ENCODE results near the gene PRKG2. TPM values are rescaled to one million over a fixed set of nuclear protein-coding genes. Genes with fewer than 3 reads are reported as not detected.

The PRKG2 gene
- total RNA-seq, 3 donors from 2014 or later (not counting 1 experiment from before 2014, with no cell fraction given) = 0.09 to 1.2 (median 0.15) TPM

DNA sequence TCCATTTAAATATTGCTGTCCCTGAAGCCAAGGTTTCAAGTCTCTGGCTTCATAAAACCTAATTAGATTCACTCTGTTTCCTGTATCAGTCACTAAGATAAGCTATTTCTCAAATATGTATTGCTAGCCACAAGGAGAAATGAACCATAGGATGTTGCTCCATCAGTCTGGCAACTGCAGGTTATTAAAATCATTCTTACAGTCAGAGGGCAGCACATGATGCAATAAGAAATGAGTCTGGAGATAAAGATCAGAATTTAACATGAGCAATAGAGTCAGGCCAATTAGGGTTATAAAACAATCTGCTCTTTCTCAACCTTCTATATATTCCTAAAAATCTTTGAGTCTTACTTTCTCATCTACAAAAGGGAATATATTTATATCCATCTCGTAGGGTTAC lies 7.2 kb downstream of the PRKG2 start:
- Histone ChIP-seq H3K36me3 (ENCODE audit: control insufficient read depth, insufficient read depth, low read length) (no peaks in the 10 kb centered on the region), H3K27ac (ENCODE audit: low read length) (no peak overlapping the region), H3K27me3 (ENCODE audit: control insufficient read depth, insufficient read depth, low read length) (no peaks in the 10 kb centered on the region), H3K4me3 (ENCODE audit: low read length) (no peak overlapping the region), H3K9me3 (ENCODE audit: control insufficient read depth, insufficient read depth, low read length) (no peaks in the 10 kb centered on the region), H3K4me1 (ENCODE audit: control insufficient read depth, insufficient read depth, low read length) (no peaks in the 10 kb centered on the region)
- intact Hi-C loops (cut with micrococcal nuclease) = no loop called here
- WGBS (ENCODE audit: insufficient coverage) = no CpG with 5 or more reads among the region's 1 CpG
- no peaks in the 10 kb centered on the region for H3K36me3 Mint-ChIP-seq
- H3K9me3 Mint-ChIP-seq = peaks cover 0 to 4% of the 10 kb centered on the region in 2 donors
- H3K4me1 Mint-ChIP-seq = no peaks in the 10 kb centered on the region
- DNase-seq (no peak), ATAC-seq (no peak)
- no peak overlapping the region for H3K4me3 Mint-ChIP-seq
- TF ChIP-seq, protein P1, sequence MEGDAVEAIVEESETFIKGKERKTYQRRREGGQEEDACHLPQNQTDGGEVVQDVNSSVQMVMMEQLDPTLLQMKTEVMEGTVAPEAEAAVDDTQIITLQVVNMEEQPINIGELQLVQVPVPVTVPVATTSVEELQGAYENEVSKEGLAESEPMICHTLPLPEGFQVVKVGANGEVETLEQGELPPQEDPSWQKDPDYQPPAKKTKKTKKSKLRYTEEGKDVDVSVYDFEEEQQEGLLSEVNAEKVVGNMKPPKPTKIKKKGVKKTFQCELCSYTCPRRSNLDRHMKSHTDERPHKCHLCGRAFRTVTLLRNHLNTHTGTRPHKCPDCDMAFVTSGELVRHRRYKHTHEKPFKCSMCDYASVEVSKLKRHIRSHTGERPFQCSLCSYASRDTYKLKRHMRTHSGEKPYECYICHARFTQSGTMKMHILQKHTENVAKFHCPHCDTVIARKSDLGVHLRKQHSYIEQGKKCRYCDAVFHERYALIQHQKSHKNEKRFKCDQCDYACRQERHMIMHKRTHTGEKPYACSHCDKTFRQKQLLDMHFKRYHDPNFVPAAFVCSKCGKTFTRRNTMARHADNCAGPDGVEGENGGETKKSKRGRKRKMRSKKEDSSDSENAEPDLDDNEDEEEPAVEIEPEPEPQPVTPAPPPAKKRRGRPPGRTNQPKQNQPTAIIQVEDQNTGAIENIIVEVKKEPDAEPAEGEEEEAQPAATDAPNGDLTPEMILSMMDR (IDR thresholded peaks at IDR 0.05) = no peak
- no peak overlapping the region for H3K27ac Mint-ChIP-seq
- H3K27me3 Mint-ChIP-seq (ENCODE audit: low read depth in 2 of 2) = peaks cover 4 to 9% of the 10 kb centered on the region in 2 donors

DNA sequence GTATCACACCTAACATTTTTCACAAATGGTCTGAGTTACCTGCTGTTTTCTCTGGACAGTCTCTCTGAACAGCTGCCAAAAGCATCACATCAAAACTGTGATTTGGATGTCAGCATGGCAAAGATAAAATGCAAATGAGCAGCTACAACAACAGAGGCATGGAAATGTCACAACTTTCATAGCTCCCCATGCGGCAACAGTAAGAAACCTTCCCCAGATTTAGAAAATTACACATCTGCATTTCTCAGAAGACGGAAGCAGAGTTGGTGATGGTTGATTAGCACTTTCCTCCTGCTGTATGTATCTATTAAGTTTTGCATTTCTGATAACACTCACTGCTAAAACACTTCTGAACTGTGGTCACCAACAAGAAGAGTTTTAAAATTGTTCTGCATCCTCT lies 9.7 kb downstream of the PRKG2 start:
- H3K4me3 ChIP-seq (ENCODE audit: low read length) = no peak overlapping the region
- H3K27me3 Mint-ChIP-seq (ENCODE audit: low read depth in 2 of 2) = peaks cover 4 to 9% of the 10 kb centered on the region in 2 donors
- intact Hi-C loops (cut with micrococcal nuclease) = no loop called here
- H3K36me3 Mint-ChIP-seq = no peaks in the 10 kb centered on the region
- peaks cover 0 to 4% of the 10 kb centered on the region in 2 donors for H3K9me3 Mint-ChIP-seq
- H3K9me3 ChIP-seq (ENCODE audit: control insufficient read depth, insufficient read depth, low read length) = no peaks in the 10 kb centered on the region
- no peak for DNase-seq
- ATAC-seq = no peak
- no peak overlapping the region for H3K27ac Mint-ChIP-seq
- H3K36me3 ChIP-seq (ENCODE audit: control insufficient read depth, insufficient read depth, low read length) = no peaks in the 10 kb centered on the region
- 67% methylated on average over 1 of the region's 2 CpGs for WGBS (ENCODE audit: insufficient coverage)
- no peak overlapping the region for H3K4me3 Mint-ChIP-seq
- no peaks in the 10 kb centered on the region for H3K27me3 ChIP-seq (ENCODE audit: control insufficient read depth, insufficient read depth, low read length)
- H3K27ac ChIP-seq (ENCODE audit: low read length) = no peak overlapping the region
- TF ChIP-seq, protein P1 (IDR thresholded peaks at IDR 0.05) = no peak
- no peaks in the 10 kb centered on the region for H3K4me1 ChIP-seq (ENCODE audit: control insufficient read depth, insufficient read depth, low read length)
- H3K4me1 Mint-ChIP-seq = no peaks in the 10 kb centered on the region

DNA sequence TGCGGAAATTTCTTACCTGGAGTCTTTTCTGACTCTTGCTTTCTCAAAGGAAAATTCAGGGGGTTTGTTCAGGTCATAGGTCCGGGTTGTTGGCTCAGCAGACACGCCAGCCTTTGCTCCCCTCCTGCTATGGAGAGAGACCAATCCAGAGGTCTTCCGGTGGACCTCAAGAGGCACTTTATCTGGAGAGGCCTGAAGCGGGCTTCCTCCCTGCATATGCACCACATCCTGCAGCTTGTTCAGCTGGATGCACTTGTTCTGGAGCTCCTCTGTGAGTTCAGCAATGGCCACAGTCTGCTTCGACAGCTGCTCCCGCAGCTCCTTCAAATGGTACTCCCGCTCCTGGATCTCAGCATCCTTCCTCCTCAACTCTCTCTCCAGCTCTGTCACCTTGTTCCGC lies 10.5 kb downstream of the PRKG2 start:
- Mint-ChIP-seq H3K9me3 (peaks cover 0 to 2% of the 10 kb centered on the region in 2 donors), H3K36me3 (no peaks in the 10 kb centered on the region), H3K27me3 (ENCODE audit: low read depth in 2 of 2) (peaks cover 4 to 9% of the 10 kb centered on the region in 2 donors), H3K27ac (no peak overlapping the region), H3K4me3 (no peak overlapping the region), H3K4me1 (no peaks in the 10 kb centered on the region)
- TF ChIP-seq, protein P1 (IDR thresholded peaks at IDR 0.05) = no peak
- no peaks in the 10 kb centered on the region for H3K4me1 ChIP-seq (ENCODE audit: control insufficient read depth, insufficient read depth, low read length)
- DNase-seq (no peak), ATAC-seq (no peak)
- intact Hi-C loops (cut with micrococcal nuclease) = no loop called here
- H3K27me3 ChIP-seq (ENCODE audit: control insufficient read depth, insufficient read depth, low read length) = no peaks in the 10 kb centered on the region
- H3K36me3 ChIP-seq (ENCODE audit: control insufficient read depth, insufficient read depth, low read length) = no peaks in the 10 kb centered on the region
- H3K9me3 ChIP-seq (ENCODE audit: control insufficient read depth, insufficient read depth, low read length) = no peaks in the 10 kb centered on the region
- no peak overlapping the region for H3K4me3 ChIP-seq (ENCODE audit: low read length)
- H3K27ac ChIP-seq (ENCODE audit: low read length) = no peak overlapping the region
- WGBS (ENCODE audit: insufficient coverage) = 50% methylated on average over 9 of the region's 9 CpGs

DNA sequence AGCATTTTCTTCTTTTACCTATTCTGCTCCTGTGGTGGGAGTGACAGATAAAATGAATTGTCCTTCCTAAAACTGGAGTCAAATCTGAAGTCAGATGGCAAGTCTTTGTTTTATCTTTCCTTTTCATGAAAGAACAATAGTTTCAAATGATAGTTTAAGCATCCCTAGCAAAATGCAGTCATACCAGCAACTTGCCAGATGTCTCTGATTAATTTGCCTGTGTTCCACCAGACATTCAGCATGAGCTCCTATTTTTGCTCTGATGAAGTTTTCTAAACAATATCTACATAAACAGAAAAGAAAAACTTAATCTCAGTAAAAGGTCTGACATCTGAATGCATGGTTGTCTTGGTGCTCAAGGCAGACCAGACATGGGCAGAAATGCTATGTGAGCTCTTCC lies 15.2 kb downstream of the PRKG2 start:
- no peaks in the 10 kb centered on the region for H3K36me3 Mint-ChIP-seq
- ATAC-seq (no peak), DNase-seq (no peak)
- Histone ChIP-seq H3K36me3 (ENCODE audit: control insufficient read depth, insufficient read depth, low read length) (no peaks in the 10 kb centered on the region), H3K27ac (ENCODE audit: low read length) (no peak overlapping the region), H3K27me3 (ENCODE audit: control insufficient read depth, insufficient read depth, low read length) (no peaks in the 10 kb centered on the region), H3K9me3 (ENCODE audit: control insufficient read depth, insufficient read depth, low read length) (no peaks in the 10 kb centered on the region), H3K4me3 (ENCODE audit: low read length) (no peak overlapping the region), H3K4me1 (ENCODE audit: control insufficient read depth, insufficient read depth, low read length) (no peaks in the 10 kb centered on the region)
- H3K4me3 Mint-ChIP-seq = no peak overlapping the region
- TF ChIP-seq, protein P1 (IDR thresholded peaks at IDR 0.05) = no peak
- intact Hi-C loops (cut with micrococcal nuclease) = no loop called here
- H3K27ac Mint-ChIP-seq = no peak overlapping the region
- no peaks in the 10 kb centered on the region for H3K9me3 Mint-ChIP-seq
- no peaks in the 10 kb centered on the region for H3K4me1 Mint-ChIP-seq
- H3K27me3 Mint-ChIP-seq (ENCODE audit: low read depth in 2 of 2) = peaks cover 0 to 6% of the 10 kb centered on the region in 2 donors
